ENCODE data around the gene ROBO1.
"Not testable (repeated sequence)": the region's sequence is repeated elsewhere in the genome, so short reads cannot be mapped to it uniquely, and the experiment has no call there.

ROBO1 gene

GRCh38 chr3:78762121-78762520 lies 1005.7 kb downstream of the ROBO1 start:
- no peak for DNase-seq

- no peak for DNase-seq
Measured at GRCh38 chr3:78761126-78761525, 1006.7 kb downstream of the ROBO1 start.

GRCh38 chr3:78757731-78758130 lies 1010.1 kb downstream of the ROBO1 start:
- no peak for DNase-seq

- DNase-seq = no peak
Measured at GRCh38 chr3:78754066-78754743, 1013.6 kb downstream of the ROBO1 start.

- DNase-seq = no peak
Measured at GRCh38 chr3:78751266-78751665, 1016.5 kb downstream of the ROBO1 start.

- not testable (repeated sequence) for DNase-seq
Measured at GRCh38 chr3:78750291-78750690, 1017.5 kb downstream of the ROBO1 start.

- no peak for DNase-seq
Measured at GRCh38 chr3:78749056-78749455, 1018.7 kb downstream of the ROBO1 start.

- no peak for DNase-seq
Measured at GRCh38 chr3:78745847-78746246, 1022.0 kb downstream of the ROBO1 start.

GRCh38 chr3:78742491-78742890 lies 1025.3 kb downstream of the ROBO1 start:
- no peak for DNase-seq

- DNase-seq = no peak
Measured at GRCh38 chr3:78742041-78742440, 1025.8 kb downstream of the ROBO1 start.

GRCh38 chr3:78741066-78741645 lies 1026.6 kb downstream of the ROBO1 start:
- DNase-seq = no peak

GRCh38 chr3:78738833-78739232 lies 1029.0 kb downstream of the ROBO1 start:
- DNase-seq = no peak

GRCh38 chr3:78737988-78738387 lies 1029.8 kb downstream of the ROBO1 start:
- DNase-seq = no peak

- DNase-seq = no peak
Measured at GRCh38 chr3:78736863-78737262, 1030.9 kb downstream of the ROBO1 start.

GRCh38 chr3:78734048-78734637 lies 1033.7 kb downstream of the ROBO1 start:
- DNase-seq = no peak

- no peak for DNase-seq
Measured at GRCh38 chr3:78732893-78733292, 1034.9 kb downstream of the ROBO1 start.

GRCh38 chr3:78732471-78732870 lies 1035.3 kb downstream of the ROBO1 start:
- no peak for DNase-seq

- no peak for DNase-seq
Measured at GRCh38 chr3:78729946-78730345, 1037.9 kb downstream of the ROBO1 start.

- no peak for DNase-seq
Measured at GRCh38 chr3:78728406-78729145, 1039.2 kb downstream of the ROBO1 start.

- DNase-seq = no peak
Measured at GRCh38 chr3:78726545-78726944, 1041.3 kb downstream of the ROBO1 start.

GRCh38 chr3:78725703-78726246 lies 1042.0 kb downstream of the ROBO1 start:
- no peak for DNase-seq

- no peak for DNase-seq
Measured at GRCh38 chr3:78724859-78725258, 1042.9 kb downstream of the ROBO1 start.

- DNase-seq = not testable (repeated sequence)
Measured at GRCh38 chr3:78724364-78724763, 1043.4 kb downstream of the ROBO1 start.

All from effector CD8-positive, alpha-beta T cell (primary cell).